ENCODE data around the gene OGT.
"Not testable (repeated sequence)": the region's sequence is repeated elsewhere in the genome, so short reads cannot be mapped to it uniquely, and the experiment has no call there.

OGT gene

GRCh38 chrX:71510161-71510560 lies 22.7 kb upstream of the OGT start:
- Histone ChIP-seq H3K9me3 (ENCODE audit: control insufficient read depth in 1 of 2, low read length in 2 of 2) (no peaks in the 10 kb centered on the region), H3K27me3 (ENCODE audit: control insufficient read depth in 1 of 2, insufficient read depth in 2 of 2, low read length in 2 of 2) (no peaks in the 10 kb centered on the region), H3K4me1 (ENCODE audit: control insufficient read depth in 1 of 2, insufficient read depth in 2 of 2, low read length in 2 of 2) (peaks cover 0 to 5% of the 10 kb centered on the region in 2 donors), H3K27ac (ENCODE audit: low read depth, low read length) (no peak overlapping the region), H3K36me3 (ENCODE audit: control insufficient read depth in 1 of 2, insufficient read depth in 2 of 2, low read length in 2 of 2) (no peaks in the 10 kb centered on the region), H3K9ac (ENCODE audit: low read depth in 1 of 2, low read length in 2 of 2) (no peak overlapping the region), H3K4me3 (ENCODE audit: low read depth in 1 of 2, low read length in 2 of 2) (no peak overlapping the region)

GRCh38 chrX:71513731-71514130 lies 19.2 kb upstream of the OGT start:
- not testable (repeated sequence) for H3K9ac ChIP-seq (ENCODE audit: low read depth in 1 of 2, low read length in 2 of 2); H3K9me3 ChIP-seq (ENCODE audit: control insufficient read depth in 1 of 2, low read length in 2 of 2); H3K27me3 ChIP-seq (ENCODE audit: control insufficient read depth in 1 of 2, insufficient read depth in 2 of 2, low read length in 2 of 2); H3K4me3 ChIP-seq (ENCODE audit: low read depth in 1 of 2, low read length in 2 of 2); H3K4me1 ChIP-seq (ENCODE audit: control insufficient read depth in 1 of 2, insufficient read depth in 2 of 2, low read length in 2 of 2); H3K36me3 ChIP-seq (ENCODE audit: control insufficient read depth in 1 of 2, insufficient read depth in 2 of 2, low read length in 2 of 2); H3K27ac ChIP-seq (ENCODE audit: low read depth, low read length)

DNA sequence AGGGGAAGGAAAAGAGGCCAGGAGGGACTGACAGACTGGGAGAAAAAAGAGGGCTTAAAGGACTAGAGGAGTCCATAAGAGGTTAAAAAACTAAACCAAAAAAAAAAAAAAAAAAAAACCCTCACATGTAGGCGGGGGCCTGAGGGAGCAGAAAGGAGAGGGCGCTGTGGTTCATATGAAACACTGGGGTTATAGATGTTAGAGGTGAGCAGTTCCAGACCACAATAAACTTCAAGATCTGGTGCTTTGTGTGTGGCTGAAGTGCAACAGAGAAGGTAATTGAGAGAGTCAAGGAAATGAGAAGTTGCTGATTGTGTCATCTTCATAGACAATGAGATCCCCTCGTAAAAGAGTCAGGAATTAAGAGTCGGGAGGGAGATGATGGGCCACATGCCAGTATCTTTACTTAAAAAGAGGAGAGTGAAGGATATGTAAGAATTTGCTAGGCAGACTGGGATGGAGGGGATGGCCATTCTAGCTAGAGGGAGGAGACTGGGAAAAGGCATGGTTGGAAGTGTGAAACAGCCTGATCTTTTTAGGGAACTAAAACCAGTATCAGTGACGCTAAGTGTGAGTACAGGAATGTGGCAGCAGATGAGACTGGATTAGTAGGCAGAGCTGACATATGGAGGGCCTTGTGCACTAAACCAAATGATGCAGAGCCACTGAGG lies 18.4 kb upstream of the OGT start:
- H3K9me3 ChIP-seq (ENCODE audit: control insufficient read depth in 1 of 2, low read length in 2 of 2), result no peaks in the 10 kb centered on the region
- H3K27me3 ChIP-seq (ENCODE audit: control insufficient read depth in 1 of 2, insufficient read depth in 2 of 2, low read length in 2 of 2), result no peaks in the 10 kb centered on the region
- H3K4me1 ChIP-seq (ENCODE audit: control insufficient read depth in 1 of 2, insufficient read depth in 2 of 2, low read length in 2 of 2), result peaks cover 0 to 5% of the 10 kb centered on the region in 2 donors
- no peak overlapping the region for H3K27ac ChIP-seq (ENCODE audit: low read depth, low read length)
- H3K36me3 ChIP-seq (ENCODE audit: control insufficient read depth in 1 of 2, insufficient read depth in 2 of 2, low read length in 2 of 2), result no peaks in the 10 kb centered on the region
- no peak overlapping the region for H3K9ac ChIP-seq (ENCODE audit: low read depth in 1 of 2, low read length in 2 of 2)
- H3K4me3 ChIP-seq (ENCODE audit: low read depth in 1 of 2, low read length in 2 of 2), result no peak overlapping the region

DNA sequence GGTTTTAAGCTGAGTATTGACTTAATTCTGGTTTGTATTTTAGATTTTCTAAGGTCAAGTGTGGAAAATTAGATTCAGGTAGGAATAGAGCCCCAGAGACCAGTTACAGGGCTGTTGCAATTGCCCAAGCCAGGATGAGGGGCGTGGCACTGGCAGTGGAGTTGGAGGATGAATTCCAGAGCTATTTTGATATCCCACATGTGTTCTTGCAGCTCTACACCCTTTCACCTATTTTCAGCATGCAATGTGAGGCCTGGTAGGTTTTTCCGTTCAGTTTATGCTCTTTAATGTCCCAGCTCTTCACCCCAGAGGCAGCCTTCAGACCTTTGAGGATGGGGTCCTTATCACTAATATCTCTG lies 17.9 kb upstream of the OGT start:
- Histone ChIP-seq H3K27ac (ENCODE audit: low read depth, low read length) (no peak overlapping the region), H3K4me3 (ENCODE audit: low read depth in 1 of 2, low read length in 2 of 2) (no peak overlapping the region), H3K4me1 (ENCODE audit: control insufficient read depth in 1 of 2, insufficient read depth in 2 of 2, low read length in 2 of 2) (peaks cover 0 to 5% of the 10 kb centered on the region in 2 donors), H3K27me3 (ENCODE audit: control insufficient read depth in 1 of 2, insufficient read depth in 2 of 2, low read length in 2 of 2) (no peaks in the 10 kb centered on the region), H3K9me3 (ENCODE audit: control insufficient read depth in 1 of 2, low read length in 2 of 2) (no peaks in the 10 kb centered on the region), H3K36me3 (ENCODE audit: control insufficient read depth in 1 of 2, insufficient read depth in 2 of 2, low read length in 2 of 2) (no peaks in the 10 kb centered on the region), H3K9ac (ENCODE audit: low read depth in 1 of 2, low read length in 2 of 2) (no peak overlapping the region)

GRCh38 chrX:71525316-71525715 lies 7.6 kb upstream of the OGT start:
- Histone ChIP-seq H3K4me1 (ENCODE audit: control insufficient read depth in 1 of 2, insufficient read depth in 2 of 2, low read length in 2 of 2) (no peaks in the 10 kb centered on the region), H3K27me3 (ENCODE audit: control insufficient read depth in 1 of 2, insufficient read depth in 2 of 2, low read length in 2 of 2) (no peaks in the 10 kb centered on the region), H3K27ac (ENCODE audit: low read depth, low read length) (no peak overlapping the region), H3K9ac (ENCODE audit: low read depth in 1 of 2, low read length in 2 of 2) (no peak overlapping the region), H3K4me3 (ENCODE audit: low read depth in 1 of 2, low read length in 2 of 2) (no peak overlapping the region), H3K9me3 (ENCODE audit: control insufficient read depth in 1 of 2, low read length in 2 of 2) (no peaks in the 10 kb centered on the region), H3K36me3 (ENCODE audit: control insufficient read depth in 1 of 2, insufficient read depth in 2 of 2, low read length in 2 of 2) (no peaks in the 10 kb centered on the region)

DNA sequence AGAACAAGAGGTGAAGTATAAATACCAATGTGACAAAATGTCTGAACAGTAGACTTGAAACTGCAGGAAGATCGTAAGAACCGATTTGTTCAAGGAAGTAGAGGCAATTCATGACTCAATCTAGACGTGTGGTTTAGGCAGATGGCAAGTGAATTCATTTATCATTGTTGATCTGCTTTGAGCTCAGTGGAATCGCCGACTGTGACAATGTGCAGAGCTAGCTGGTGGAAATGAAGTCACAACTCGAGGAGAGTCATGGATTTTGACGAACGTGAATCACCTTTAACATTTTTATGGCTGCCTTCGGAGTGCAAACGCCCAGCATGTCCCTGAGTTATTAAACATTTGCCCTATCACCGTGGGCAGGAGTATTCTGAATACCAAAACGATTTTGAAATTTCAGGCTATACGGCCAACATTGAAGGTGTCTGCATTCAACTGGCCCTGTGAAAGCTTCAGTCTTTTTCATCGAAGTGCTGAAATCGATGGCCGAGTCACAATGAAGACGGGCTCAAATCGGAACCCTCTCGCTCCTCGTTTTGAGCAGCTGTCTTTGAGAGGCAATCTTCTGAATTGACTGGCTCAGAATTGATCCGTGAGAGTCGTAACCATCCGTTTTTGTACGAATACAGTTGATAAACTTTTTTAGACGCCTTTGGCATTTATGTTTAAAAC lies 689 bp upstream of the OGT start:
- Histone ChIP-seq H3K4me1 (ENCODE audit: control insufficient read depth in 1 of 2, insufficient read depth in 2 of 2, low read length in 2 of 2) (peaks cover 4 to 5% of the 10 kb centered on the region in 2 donors), H3K9ac (ENCODE audit: low read depth in 1 of 2, low read length in 2 of 2) (peak overlapping the region; percentile 65 to 96), H3K4me3 (ENCODE audit: low read depth in 1 of 2, low read length in 2 of 2) (peak overlapping the region; percentile 97 to 99), H3K27ac (ENCODE audit: low read depth, low read length) (peak overlapping the region; percentile 84), H3K27me3 (ENCODE audit: control insufficient read depth in 1 of 2, insufficient read depth in 2 of 2, low read length in 2 of 2) (no peaks in the 10 kb centered on the region), H3K9me3 (ENCODE audit: control insufficient read depth in 1 of 2, low read length in 2 of 2) (no peaks in the 10 kb centered on the region), H3K36me3 (ENCODE audit: control insufficient read depth in 1 of 2, insufficient read depth in 2 of 2, low read length in 2 of 2) (no peaks in the 10 kb centered on the region)

GRCh38 chrX:71533516-71533850 lies 579 bp downstream of the OGT start:
- Histone ChIP-seq H3K4me1 (ENCODE audit: control insufficient read depth in 1 of 2, insufficient read depth in 2 of 2, low read length in 2 of 2) (peaks cover 5 to 8% of the 10 kb centered on the region in 2 donors), H3K36me3 (ENCODE audit: control insufficient read depth in 1 of 2, insufficient read depth in 2 of 2, low read length in 2 of 2) (peaks cover 0 to 3% of the 10 kb centered on the region in 2 donors), H3K27me3 (ENCODE audit: control insufficient read depth in 1 of 2, insufficient read depth in 2 of 2, low read length in 2 of 2) (no peaks in the 10 kb centered on the region), H3K4me3 (ENCODE audit: low read depth in 1 of 2, low read length in 2 of 2) (peak overlapping the region; percentile 97 to 99), H3K9ac (ENCODE audit: low read depth in 1 of 2, low read length in 2 of 2) (peak overlapping the region; percentile 96), H3K27ac (ENCODE audit: low read depth, low read length) (peak overlapping the region; percentile 87), H3K9me3 (ENCODE audit: control insufficient read depth in 1 of 2, low read length in 2 of 2) (no peaks in the 10 kb centered on the region)

GRCh38 chrX:71533851-71534561 lies 1.1 kb downstream of the OGT start:
- peaks cover 5 to 8% of the 10 kb centered on the region in 2 donors for H3K4me1 ChIP-seq (ENCODE audit: control insufficient read depth in 1 of 2, insufficient read depth in 2 of 2, low read length in 2 of 2)
- peak overlapping the region; percentile 96 for H3K9ac ChIP-seq (ENCODE audit: low read depth in 1 of 2, low read length in 2 of 2)
- H3K27me3 ChIP-seq (ENCODE audit: control insufficient read depth in 1 of 2, insufficient read depth in 2 of 2, low read length in 2 of 2), result no peaks in the 10 kb centered on the region
- H3K36me3 ChIP-seq (ENCODE audit: control insufficient read depth in 1 of 2, insufficient read depth in 2 of 2, low read length in 2 of 2), result peaks cover 0 to 3% of the 10 kb centered on the region in 2 donors
- H3K27ac ChIP-seq (ENCODE audit: low read depth, low read length), result peak overlapping the region; percentile 87
- no peaks in the 10 kb centered on the region for H3K9me3 ChIP-seq (ENCODE audit: control insufficient read depth in 1 of 2, low read length in 2 of 2)
- H3K4me3 ChIP-seq (ENCODE audit: low read depth in 1 of 2, low read length in 2 of 2), result peak overlapping the region; percentile 97 to 99

DNA sequence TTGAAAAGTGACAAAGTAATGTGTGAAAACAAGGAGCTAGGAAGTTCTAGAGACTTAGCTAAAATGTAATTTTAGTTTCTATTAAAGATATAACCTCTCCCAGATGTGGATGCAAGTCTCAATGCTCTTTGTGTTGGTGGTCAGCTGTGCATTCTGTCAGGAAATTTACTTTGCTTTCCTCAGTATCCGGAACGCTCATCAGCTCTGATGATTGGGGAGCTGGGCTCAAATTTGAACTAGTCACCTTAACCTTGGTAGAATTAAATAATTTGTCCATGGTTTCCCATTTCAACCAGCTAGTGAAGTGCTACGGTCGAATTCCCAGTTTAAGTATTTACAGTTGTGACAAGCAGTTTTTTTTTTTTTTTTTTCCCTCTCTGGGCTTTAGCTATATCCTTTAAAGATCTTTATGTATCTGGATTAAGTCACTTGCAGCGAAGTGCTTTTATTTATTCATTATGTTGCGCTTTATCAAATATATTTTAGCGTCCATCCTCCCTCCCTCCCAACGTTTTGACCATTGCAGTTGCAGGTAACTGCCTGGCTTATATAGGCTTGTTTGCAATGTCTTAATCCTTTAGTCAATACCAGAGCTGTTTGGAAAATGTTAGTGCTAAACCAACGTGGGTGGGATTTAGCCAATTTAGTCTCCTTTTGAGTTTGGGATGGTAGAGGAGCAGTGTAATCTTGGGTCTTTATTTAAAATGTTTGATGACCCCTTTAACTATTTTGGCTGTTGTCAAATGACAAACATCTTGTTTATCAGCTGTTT lies 2.1 kb downstream of the OGT start:
- peak overlapping the region; percentile 97 to 99 for H3K4me3 ChIP-seq (ENCODE audit: low read depth in 1 of 2, low read length in 2 of 2)
- H3K27me3 ChIP-seq (ENCODE audit: control insufficient read depth in 1 of 2, insufficient read depth in 2 of 2, low read length in 2 of 2), result no peaks in the 10 kb centered on the region
- peak overlapping the region; percentile 96 for H3K9ac ChIP-seq (ENCODE audit: low read depth in 1 of 2, low read length in 2 of 2)
- H3K36me3 ChIP-seq (ENCODE audit: control insufficient read depth in 1 of 2, insufficient read depth in 2 of 2, low read length in 2 of 2), result peaks cover 0 to 3% of the 10 kb centered on the region in 2 donors
- H3K27ac ChIP-seq (ENCODE audit: low read depth, low read length), result no peak overlapping the region
- H3K9me3 ChIP-seq (ENCODE audit: control insufficient read depth in 1 of 2, low read length in 2 of 2), result no peaks in the 10 kb centered on the region
- H3K4me1 ChIP-seq (ENCODE audit: control insufficient read depth in 1 of 2, insufficient read depth in 2 of 2, low read length in 2 of 2), result peaks cover 5 to 15% of the 10 kb centered on the region in 2 donors

DNA sequence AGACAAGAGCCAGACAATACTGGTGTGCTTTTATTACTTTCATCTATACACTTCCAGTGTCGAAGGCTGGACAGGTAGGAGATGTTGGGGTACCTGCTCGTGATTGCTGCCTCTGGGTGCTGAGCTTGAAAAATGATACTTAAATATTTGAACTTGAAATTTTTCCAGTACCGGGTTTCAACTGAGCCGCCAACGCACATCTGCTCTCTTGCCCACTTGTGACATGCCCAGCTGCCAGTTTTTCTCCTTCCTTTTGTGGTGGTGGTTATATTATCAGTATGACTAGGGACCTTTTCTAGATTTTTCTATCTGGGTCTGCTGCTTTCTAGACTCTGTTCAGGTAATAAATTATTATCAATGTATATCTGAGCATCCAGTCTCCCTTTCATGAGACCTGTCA lies 3.4 kb downstream of the OGT start:
- Histone ChIP-seq H3K4me1 (ENCODE audit: control insufficient read depth in 1 of 2, insufficient read depth in 2 of 2, low read length in 2 of 2) (peaks cover 13 to 25% of the 10 kb centered on the region in 2 donors), H3K36me3 (ENCODE audit: control insufficient read depth in 1 of 2, insufficient read depth in 2 of 2, low read length in 2 of 2) (peaks cover 3 to 4% of the 10 kb centered on the region in 2 donors), H3K9me3 (ENCODE audit: control insufficient read depth in 1 of 2, low read length in 2 of 2) (no peaks in the 10 kb centered on the region), H3K27me3 (ENCODE audit: control insufficient read depth in 1 of 2, insufficient read depth in 2 of 2, low read length in 2 of 2) (no peaks in the 10 kb centered on the region), H3K9ac (ENCODE audit: low read depth in 1 of 2, low read length in 2 of 2) (peak overlapping the region in 1 of 2 donors; percentile 47), H3K27ac (ENCODE audit: low read depth, low read length) (no peak overlapping the region), H3K4me3 (ENCODE audit: low read depth in 1 of 2, low read length in 2 of 2) (peak overlapping the region; percentile 43 to 99)

Data from duodenal mucosa (tissue), 2 donors.